ENCODE results near the gene MYH6. TPM values are rescaled to one million over a fixed set of nuclear protein-coding genes. Genes with fewer than 3 reads are reported as not detected.

Gene MYH6
- total RNA-seq, 1 experiment from 2014 or later = 0.07 TPM

GRCh38 chr14:23396781-23397407 is 11.2 kb downstream of the MYH6 start:
- H3K14ac ChIP-seq (ENCODE audit: insufficient read depth, low read length) = no peak overlapping the region
- no peak overlapping the region for H3K9ac ChIP-seq (ENCODE audit: extremely low read depth, insufficient read length, low read length)
- no peaks in the 10 kb centered on the region for H3K79me1 ChIP-seq (ENCODE audit: insufficient read depth, low read depth, low read length, poor library complexity, severe bottlenecking)
- no peak overlapping the region for H3K27ac ChIP-seq (ENCODE audit: insufficient read length, low read depth, low read length)
- H3K4me2 ChIP-seq (ENCODE audit: insufficient read depth, insufficient read length, low read length) = no peak overlapping the region
- peaks cover 7 to 8% of the 10 kb centered on the region in 2 experiments for H3K4me1 Mint-ChIP-seq
- no peaks in the 10 kb centered on the region for H3K36me3 Mint-ChIP-seq (ENCODE audit: insufficient read depth in 1 of 3, low read depth in 3 of 3)
- no peak overlapping the region for H3K56ac ChIP-seq (ENCODE audit: insufficient read length, low read depth, low read length)
- H4K8ac ChIP-seq (replicated peaks; ENCODE audit: insufficient read length, low read depth, low read length) = no peak overlapping the region
- H3T11ph ChIP-seq (ENCODE audit: low read length) = no peak overlapping the region
- H3K27me3 Mint-ChIP-seq (ENCODE audit: low read depth) = peaks cover 39% of the 10 kb centered on the region
- no peak overlapping the region for H3K4ac ChIP-seq (ENCODE audit: low read depth, low read length)
- no peak overlapping the region for H3K18ac ChIP-seq (ENCODE audit: insufficient read length, low read depth, low read length)
- no peak for TF ChIP-seq CTCF (conservative IDR thresholded peaks at IDR 0.05)
- H2AK5ac ChIP-seq (ENCODE audit: insufficient read length, low read length) = no peak overlapping the region
- no peak for DNase-seq
- H3K79me2 ChIP-seq (ENCODE audit: insufficient read depth, low read length) = no peaks in the 10 kb centered on the region
- H2BK12ac ChIP-seq (ENCODE audit: insufficient read length, low read depth, low read length) = no peak overlapping the region
- no peaks in the 10 kb centered on the region; the same call in 1 of the 2 replicates for H3K4me1 ChIP-seq (ENCODE audit: insufficient read depth, low read length)
- no peak overlapping the region for H3K27ac Mint-ChIP-seq
- no peaks in the 10 kb centered on the region; a peak in 1 of 5 replicates for H3K9me3 Mint-ChIP-seq
- no peak overlapping the region for H3K23ac ChIP-seq (ENCODE audit: insufficient read length, low read depth, low read length)
- H2BK120ac ChIP-seq (ENCODE audit: low read depth, low read length, poor library complexity, severe bottlenecking) = no peak overlapping the region
- WGBS (ENCODE audit: extremely low coverage, insufficient read length, low lambda C conversion rate) = no CpG with 5 or more reads among the region's 10 CpGs
- no peaks in the 10 kb centered on the region for H3K9me3 ChIP-seq (ENCODE audit: control insufficient read depth, low read depth, low read length)
- H4K5ac ChIP-seq (ENCODE audit: insufficient read length, low read depth, low read length) = no peak overlapping the region
- no peak overlapping the region for H4K91ac ChIP-seq (ENCODE audit: insufficient read length, low read depth, low read length)
- H2BK5ac ChIP-seq (ENCODE audit: insufficient read length, low read length) = no peak overlapping the region
- no peak overlapping the region for H2AFZ ChIP-seq (ENCODE audit: low read length)
- no peak overlapping the region; a peak in 1 of 5 replicates for H3K4me3 Mint-ChIP-seq
- H3K23me2 ChIP-seq (ENCODE audit: insufficient read length, low read depth, low read length, poor library complexity, severe bottlenecking) = no peaks in the 10 kb centered on the region
- no peak overlapping the region for H2BK15ac ChIP-seq (ENCODE audit: low read depth, low read length)
- H3K27me3 ChIP-seq (ENCODE audit: insufficient read depth, low read length) = no peaks in the 10 kb centered on the region
- H2BK20ac ChIP-seq (ENCODE audit: low read depth, low read length, poor library complexity, severe bottlenecking) = no peak overlapping the region
- H4K20me1 ChIP-seq (ENCODE audit: control insufficient read depth, insufficient read depth, insufficient read length) = no peaks in the 10 kb centered on the region
